ENCODE data around the gene TRAPPC5.

DNA sequence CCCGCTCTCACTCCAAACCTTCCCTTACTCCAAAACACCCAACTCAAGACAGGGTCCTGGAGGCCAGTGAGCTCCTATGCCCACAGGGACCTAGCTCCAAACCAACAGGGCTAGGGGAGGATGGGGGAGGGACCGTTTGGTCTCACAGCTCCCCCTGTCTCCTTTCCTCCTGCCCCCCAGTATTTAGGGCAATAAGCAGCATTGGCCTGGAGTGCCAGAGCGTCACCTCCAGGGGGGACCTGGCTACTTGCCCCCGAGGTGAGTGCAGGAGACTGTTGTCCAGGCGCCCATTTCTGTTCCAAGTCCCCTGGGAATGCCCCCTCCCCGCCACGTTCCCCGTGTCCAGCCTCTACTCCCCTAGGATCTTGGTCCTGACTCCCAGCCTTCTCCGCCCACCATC is 11.0 kb upstream of the TRAPPC5 start:
- TF ChIP-seq POLR2AphosphoS5 (IDR thresholded peaks at IDR 0.05) (no peak), CTCF (IDR thresholded peaks at IDR 0.05 in 8 of 11, conservative IDR thresholded peaks at IDR 0.05 in 3 of 11) (no peak)

Data from spleen (tissue), 7 donors.